Activated CD4-positive, alpha-beta T cell treated with anti-CD3 and anti-CD28 coated beads, Interleukin-2, amount 10 ng/mL, durations not matched to agents 24 days and 14 days (primary cell): Measurements from ENCODE around the gene CTNNA3. TPM values are rescaled to one million over a fixed set of nuclear protein-coding genes. Genes with fewer than 3 reads are reported as not detected.
"Not testable (repeated sequence)": the region's sequence is repeated elsewhere in the genome, so short reads cannot be mapped to it uniquely, and the experiment has no call there.

Experiments
- DNase-seq: peaks from one replicate; pipeline ENCODE4 v3.0.0; 2022
- H3K27ac Mint-ChIP-seq: one replicate; pipeline ENCODE4 v1.8.0; 2022; ENCODE audit warnings: mild to moderate bottlenecking, mixed read lengths
- H3K27me3 Mint-ChIP-seq: one replicate; pipeline ENCODE4 v1.8.0; 2022; ENCODE audit warnings: mixed read lengths
- H3K36me3 Mint-ChIP-seq: one replicate; pipeline ENCODE4 v1.8.0; 2022; ENCODE audit warnings: low read depth, mild to moderate bottlenecking, mixed read lengths
- H3K4me1 Mint-ChIP-seq: one replicate; pipeline ENCODE4 v1.8.0; 2021; ENCODE audit warnings: mixed read lengths
- H3K4me3 Mint-ChIP-seq: one replicate; pipeline ENCODE4 v1.8.0; 2022; ENCODE audit warnings: mild to moderate bottlenecking, moderate library complexity, mixed read lengths
- H3K9me3 Mint-ChIP-seq: one replicate; pipeline ENCODE4 v1.8.0; 2021; ENCODE audit warnings: mixed read lengths
- intact Hi-C: fragments of 100-400 bp; cut with micrococcal nuclease; formaldehyde crosslinking; loops from one replicate; pipeline ENCODE4 v1.15.1; 2023
- total RNA-seq: library from RNA; stranded (reverse); gene quantifications from 2 replicates; pipeline ENCODE4 v1.2.3, GENCODE V29; 2022

Gene CTNNA3
- total RNA-seq, 1 donor from 2014 or later: not detected

DNA sequence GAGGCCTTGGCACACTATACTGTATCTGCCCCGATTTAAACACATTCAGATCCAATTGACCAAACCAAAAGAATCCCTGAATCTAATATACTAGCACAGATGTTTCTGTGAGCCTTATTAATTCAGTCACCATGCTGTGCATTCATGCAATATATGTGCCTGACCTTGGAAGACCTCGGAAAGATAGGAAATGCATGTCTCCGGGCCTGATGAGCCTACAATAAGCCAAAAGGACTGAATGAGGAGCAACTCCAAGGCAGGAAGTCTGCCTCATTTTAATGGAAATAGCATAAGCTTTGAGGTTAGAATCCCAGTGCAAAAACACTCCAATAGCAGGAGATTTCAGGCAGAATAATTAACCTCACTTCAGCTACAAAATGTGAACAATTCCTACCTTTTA is 453.5 kb downstream of the CTNNA3 start:
- Mint-ChIP-seq H3K36me3 (no peaks in the 10 kb centered on the region), H3K9me3 (no peaks in the 10 kb centered on the region), H3K27ac (no peak overlapping the region), H3K27me3 (no peaks in the 10 kb centered on the region), H3K4me1 (no peaks in the 10 kb centered on the region), H3K4me3 (no peak overlapping the region)
- no peak for DNase-seq
- intact Hi-C loops: no loop called here

DNA sequence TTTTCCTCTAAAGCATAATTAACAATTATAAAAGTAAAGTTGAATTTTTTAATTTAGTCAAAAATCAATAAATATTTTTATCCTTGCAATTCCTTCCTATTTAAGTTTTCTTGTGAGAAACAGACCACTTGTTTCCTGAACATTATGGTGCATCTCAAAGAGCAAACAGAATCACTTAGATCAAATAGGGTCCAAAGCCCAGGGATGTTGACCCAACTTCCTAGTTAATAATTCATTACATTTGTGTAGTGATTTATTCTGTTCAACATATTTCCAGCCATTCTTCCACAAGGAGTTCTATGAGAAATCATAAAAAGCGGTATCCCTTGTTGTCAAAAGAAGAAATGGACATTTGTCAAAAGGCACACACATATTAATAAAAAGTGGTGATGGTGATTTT is 454.5 kb downstream of the CTNNA3 start:
- Mint-ChIP-seq H3K4me1 (no peaks in the 10 kb centered on the region), H3K9me3 (no peaks in the 10 kb centered on the region), H3K27ac (no peak overlapping the region), H3K27me3 (no peaks in the 10 kb centered on the region), H3K4me3 (no peak overlapping the region), H3K36me3 (no peaks in the 10 kb centered on the region)
- DNase-seq: no peak
- intact Hi-C loops: no loop called here

DNA sequence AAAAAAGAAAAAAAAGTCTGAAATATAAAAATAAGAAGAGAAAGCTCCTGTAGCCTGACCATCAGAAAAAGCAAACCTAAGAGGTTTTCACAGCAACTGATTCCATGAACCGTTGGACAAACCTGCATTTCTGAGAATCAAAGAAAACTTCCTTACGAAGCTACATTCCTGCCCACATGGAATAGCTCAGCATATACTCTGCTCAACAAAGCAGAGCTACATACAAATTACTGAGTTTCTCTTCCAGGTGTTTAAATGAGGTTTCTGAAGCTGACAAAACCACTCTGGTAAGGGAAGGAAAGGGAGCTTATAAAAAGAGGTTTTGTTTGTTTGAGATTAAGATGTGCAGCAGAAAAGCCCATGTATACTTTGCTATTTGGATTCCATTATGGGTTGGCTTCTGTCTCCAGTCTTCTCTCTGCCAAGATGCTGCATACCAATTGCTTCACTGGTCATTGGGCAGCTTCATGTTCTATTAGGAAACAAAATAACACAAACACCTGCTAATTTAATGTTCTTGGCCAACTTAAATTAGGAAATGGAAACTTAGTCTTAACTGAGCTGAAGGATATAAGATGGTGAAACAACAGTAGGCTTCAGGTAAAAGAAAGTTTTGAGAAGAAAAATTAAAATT is 456.0 kb downstream of the CTNNA3 start:
- Mint-ChIP-seq H3K9me3 (no peaks in the 10 kb centered on the region), H3K36me3 (no peaks in the 10 kb centered on the region), H3K4me1 (no peaks in the 10 kb centered on the region), H3K27me3 (no peaks in the 10 kb centered on the region), H3K27ac (no peak overlapping the region), H3K4me3 (no peak overlapping the region)
- DNase-seq: no peak
- intact Hi-C loops: no loop called here

DNA sequence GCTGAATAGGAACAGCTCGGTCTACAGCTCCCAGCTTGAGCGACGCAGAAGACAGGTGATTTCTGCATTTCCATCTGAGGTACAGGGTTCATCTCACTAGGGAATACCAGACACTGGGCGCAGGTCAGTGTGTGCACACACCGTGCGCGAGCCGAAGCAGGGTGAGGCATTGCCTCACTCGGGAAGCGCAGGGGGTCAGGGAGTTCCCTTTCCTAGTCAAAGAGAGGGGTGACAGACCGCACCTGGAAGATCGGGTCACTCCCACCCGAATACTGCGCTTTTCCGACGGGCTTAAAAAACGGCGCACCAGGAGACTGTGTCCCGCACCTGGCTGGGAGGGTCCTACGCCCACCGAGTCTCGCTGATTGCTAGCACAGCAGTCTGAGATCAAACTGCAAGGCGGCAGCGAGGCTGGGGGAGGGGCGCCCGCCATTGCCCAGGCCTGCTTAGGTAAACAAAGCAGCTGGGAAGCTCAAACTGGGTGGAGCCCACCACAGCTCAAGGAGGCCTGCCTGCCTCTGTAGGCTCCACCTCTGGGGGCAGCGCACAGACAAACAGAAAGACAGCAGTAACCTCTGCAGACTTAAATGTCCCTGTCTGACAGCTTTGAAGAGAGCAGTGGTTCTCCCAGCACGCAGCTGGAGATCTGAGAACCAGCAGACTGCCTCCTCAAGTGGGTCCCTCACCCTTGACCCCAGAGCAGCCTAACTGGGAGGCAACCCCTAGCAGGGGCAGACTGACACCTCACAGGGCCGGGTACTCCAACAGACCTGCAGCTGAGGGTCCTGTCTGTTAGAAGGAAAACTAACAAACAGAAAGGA is 465.1 kb downstream of the CTNNA3 start:
- H3K27ac Mint-ChIP-seq, H3K27me3 Mint-ChIP-seq, intact Hi-C loops, H3K4me1 Mint-ChIP-seq, H3K9me3 Mint-ChIP-seq, H3K36me3 Mint-ChIP-seq, DNase-seq, H3K4me3 Mint-ChIP-seq: not testable (repeated sequence)

- Mint-ChIP-seq H3K4me1 (no peaks in the 10 kb centered on the region), H3K36me3 (no peaks in the 10 kb centered on the region), H3K4me3 (no peak overlapping the region), H3K27ac (no peak overlapping the region), H3K9me3 (peaks cover 5% of the 10 kb centered on the region), H3K27me3 (peaks cover 2% of the 10 kb centered on the region)
- DNase-seq: no peak
- intact Hi-C loops: no loop called here
Measured at GRCh38 chr10:67225226-67225625, 470.8 kb downstream of the CTNNA3 start.

DNA sequence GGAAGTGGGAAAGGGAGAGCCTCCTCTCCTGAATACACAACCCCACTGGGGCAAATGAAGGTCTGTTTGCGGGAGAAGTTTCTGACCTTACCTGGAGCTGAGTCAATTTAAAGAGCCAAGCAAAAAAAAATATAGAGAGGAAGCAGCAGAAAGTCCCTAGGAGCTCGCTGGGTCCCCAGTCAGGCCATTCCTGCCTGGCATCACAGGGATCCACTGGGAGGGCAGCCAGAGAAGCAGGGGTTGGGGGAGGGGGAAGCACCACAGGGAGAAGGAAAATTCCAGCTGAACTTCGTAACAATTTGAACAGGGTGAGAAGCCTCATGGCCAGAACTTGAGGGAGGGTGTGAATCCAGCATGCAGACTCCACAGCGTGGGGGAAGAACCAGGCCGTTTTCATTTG is 471.4 kb downstream of the CTNNA3 start:
- H3K4me3 Mint-ChIP-seq: no peak overlapping the region
- intact Hi-C loops: no loop called here
- no peaks in the 10 kb centered on the region for H3K36me3 Mint-ChIP-seq
- no peaks in the 10 kb centered on the region for H3K4me1 Mint-ChIP-seq
- no peak for DNase-seq
- no peaks in the 10 kb centered on the region for H3K27me3 Mint-ChIP-seq
- no peak overlapping the region for H3K27ac Mint-ChIP-seq
- H3K9me3 Mint-ChIP-seq: peaks cover 5% of the 10 kb centered on the region

- intact Hi-C loops: no loop called here
- Mint-ChIP-seq H3K9me3 (peaks cover 5% of the 10 kb centered on the region), H3K27ac (no peak overlapping the region), H3K36me3 (no peaks in the 10 kb centered on the region), H3K4me3 (no peak overlapping the region), H3K27me3 (no peaks in the 10 kb centered on the region), H3K4me1 (no peaks in the 10 kb centered on the region)
- DNase-seq: no peak
Measured at GRCh38 chr10:67222934-67223333, 473.1 kb downstream of the CTNNA3 start.

GRCh38 chr10:67221939-67222494 is 474.0 kb downstream of the CTNNA3 start:
- no peaks in the 10 kb centered on the region for H3K36me3 Mint-ChIP-seq
- no peak overlapping the region for H3K4me3 Mint-ChIP-seq
- H3K27me3 Mint-ChIP-seq: no peaks in the 10 kb centered on the region
- no peak overlapping the region for H3K27ac Mint-ChIP-seq
- no peak for DNase-seq
- intact Hi-C loops: no loop called here
- H3K4me1 Mint-ChIP-seq: no peaks in the 10 kb centered on the region
- H3K9me3 Mint-ChIP-seq: peaks cover 5% of the 10 kb centered on the region

GRCh38 chr10:67211680-67212079 is 484.3 kb downstream of the CTNNA3 start:
- Mint-ChIP-seq H3K9me3 (no peaks in the 10 kb centered on the region), H3K4me1 (no peaks in the 10 kb centered on the region), H3K27me3 (no peaks in the 10 kb centered on the region), H3K36me3 (no peaks in the 10 kb centered on the region), H3K4me3 (no peak overlapping the region), H3K27ac (no peak overlapping the region)
- intact Hi-C loops: no loop called here
- no peak for DNase-seq

- H3K27ac Mint-ChIP-seq, H3K9me3 Mint-ChIP-seq, DNase-seq, H3K36me3 Mint-ChIP-seq, H3K4me1 Mint-ChIP-seq, H3K27me3 Mint-ChIP-seq, intact Hi-C loops, H3K4me3 Mint-ChIP-seq: not testable (repeated sequence)
Measured at GRCh38 chr10:67207923-67208322, 488.1 kb downstream of the CTNNA3 start.

DNA sequence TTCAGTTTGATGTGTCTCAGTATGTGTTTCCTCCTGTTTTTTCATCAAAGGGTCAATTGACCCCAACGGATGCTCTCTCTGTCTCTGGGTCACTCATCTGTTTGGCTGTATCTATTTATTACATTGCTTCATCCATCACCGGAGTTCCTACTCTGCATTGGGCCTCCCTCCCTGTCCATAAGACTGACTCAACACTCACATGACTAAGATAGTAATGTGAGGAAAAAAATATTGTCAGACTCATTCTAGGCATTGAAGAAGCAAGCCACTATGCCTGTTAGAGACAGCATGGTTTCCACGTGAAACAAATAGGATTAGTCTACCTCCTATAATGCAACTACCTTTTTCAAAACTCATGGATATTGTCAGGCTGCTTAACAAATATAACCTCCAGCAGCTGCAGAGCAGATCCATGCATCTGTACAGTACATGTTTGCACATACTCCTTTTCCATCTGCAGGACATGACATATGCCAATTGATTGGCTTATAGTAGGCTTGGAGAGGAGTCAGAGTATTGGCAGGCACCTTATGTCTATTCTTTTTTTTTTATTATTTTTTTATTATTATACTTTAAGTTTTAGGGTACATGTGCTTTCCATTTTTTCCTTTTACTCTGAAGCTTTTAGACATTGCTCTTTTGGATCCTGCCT is 495.0 kb downstream of the CTNNA3 start:
- intact Hi-C loops: no loop called here

GRCh38 chr10:67175354-67175753 is 520.6 kb downstream of the CTNNA3 start:
- no peak for DNase-seq
- H3K36me3 Mint-ChIP-seq: no peaks in the 10 kb centered on the region
- no peak overlapping the region for H3K27ac Mint-ChIP-seq
- H3K4me3 Mint-ChIP-seq: no peak overlapping the region
- no peaks in the 10 kb centered on the region for H3K4me1 Mint-ChIP-seq
- no peaks in the 10 kb centered on the region for H3K27me3 Mint-ChIP-seq
- intact Hi-C loops: no loop called here
- no peaks in the 10 kb centered on the region for H3K9me3 Mint-ChIP-seq

More for the DNA sequence above, 495.0 kb downstream of the CTNNA3 start:
- Mint-ChIP-seq H3K27me3 (no peaks in the 10 kb centered on the region), H3K4me1 (peaks cover 3% of the 10 kb centered on the region), H3K9me3 (no peaks in the 10 kb centered on the region), H3K4me3 (no peak overlapping the region), H3K36me3 (no peaks in the 10 kb centered on the region), H3K27ac (no peak overlapping the region)
- DNase-seq: no peak

GRCh38 chr10:67173787-67174186 is 522.2 kb downstream of the CTNNA3 start:
- Mint-ChIP-seq H3K27me3 (no peaks in the 10 kb centered on the region), H3K36me3 (no peaks in the 10 kb centered on the region), H3K9me3 (peaks cover 4% of the 10 kb centered on the region), H3K27ac (no peak overlapping the region), H3K4me3 (no peak overlapping the region), H3K4me1 (no peaks in the 10 kb centered on the region)
- intact Hi-C loops: no loop called here
- DNase-seq: no peak

- Mint-ChIP-seq H3K27ac (no peak overlapping the region), H3K4me1 (no peaks in the 10 kb centered on the region), H3K27me3 (no peaks in the 10 kb centered on the region), H3K9me3 (peaks cover 11% of the 10 kb centered on the region), H3K36me3 (no peaks in the 10 kb centered on the region), H3K4me3 (no peak overlapping the region)
- no peak for DNase-seq
- intact Hi-C loops: no loop called here
Measured at GRCh38 chr10:67171970-67172369, 524.0 kb downstream of the CTNNA3 start.
